ENCODE results near the gene RNU1-4.
"Not testable (repeated sequence)": the region's sequence is repeated elsewhere in the genome, so short reads cannot be mapped to it uniquely, and the experiment has no call there.

The RNU1-4 gene

DNA sequence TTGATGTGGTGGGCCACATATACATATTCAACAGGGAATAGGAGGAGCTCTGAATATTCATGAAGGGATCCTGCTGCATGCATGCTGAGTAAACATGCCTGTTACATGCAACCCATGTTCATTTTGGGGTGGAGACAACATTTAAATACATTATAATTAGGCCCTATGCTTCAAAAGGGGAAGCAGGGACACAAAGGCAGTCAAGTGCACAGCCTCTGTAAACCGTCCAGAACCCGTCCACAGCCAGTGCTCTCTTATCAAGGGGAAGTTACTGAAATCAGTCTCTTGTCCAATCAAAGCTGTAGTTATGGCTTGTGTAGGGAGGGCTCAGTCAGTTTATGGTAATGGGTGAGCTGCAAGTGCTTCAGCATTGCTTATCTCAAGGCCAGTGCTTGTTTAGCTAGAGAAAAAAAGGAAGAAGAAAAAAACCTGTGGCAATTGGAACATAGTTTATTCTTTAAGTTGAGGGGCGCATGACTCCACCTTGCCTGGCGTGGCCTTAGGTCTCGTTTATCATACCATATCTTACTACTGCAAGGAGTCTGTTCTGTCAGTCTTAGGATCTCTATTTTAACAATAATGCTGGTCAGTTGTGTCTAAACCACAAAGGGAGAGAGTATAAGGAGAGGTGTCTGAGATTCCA, 7.9 kb upstream of the RNU1-4 start:
- DNase-seq: not testable (repeated sequence)

DNA sequence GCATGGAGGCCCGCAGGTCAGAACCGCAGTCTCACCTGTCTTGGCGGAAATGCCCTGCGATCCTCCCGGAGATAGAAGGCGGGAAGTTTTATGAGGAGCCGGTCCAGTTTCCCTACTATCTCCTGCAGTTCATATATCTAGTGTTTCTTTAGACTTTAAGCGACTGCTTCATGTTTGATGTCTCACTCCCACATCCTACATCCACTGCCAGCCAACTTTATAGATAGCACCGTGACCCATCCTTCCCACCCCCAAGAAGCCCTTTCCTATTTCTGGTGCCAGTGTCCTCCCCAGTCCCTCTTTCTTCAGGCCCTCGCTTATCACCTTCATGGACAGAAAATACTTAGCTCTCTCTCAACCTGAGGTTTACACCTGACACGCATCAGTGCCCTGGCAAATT, 914 bp downstream of the RNU1-4 start:
- not testable (repeated sequence) for DNase-seq

DNA sequence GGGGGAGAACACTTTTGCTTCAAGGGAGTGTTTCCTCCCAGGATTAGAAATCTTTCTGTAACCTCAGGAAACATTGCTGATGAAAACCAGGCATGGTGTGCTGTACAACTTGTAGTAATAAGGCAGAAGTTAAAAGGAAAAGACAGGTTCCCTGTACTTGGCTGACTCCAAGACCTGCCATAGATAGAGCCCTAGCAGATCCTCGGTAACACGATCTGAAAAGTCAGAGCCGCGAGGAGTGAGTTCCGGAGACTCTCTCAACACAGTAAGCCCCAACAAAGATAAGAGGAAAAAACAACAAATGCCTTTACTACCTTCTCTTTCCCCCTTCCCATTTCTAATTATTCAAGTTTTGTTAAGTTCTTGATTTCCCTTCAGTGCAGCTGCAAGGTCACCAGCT, 7.3 kb downstream of the RNU1-4 start:
- not testable (repeated sequence) for DNase-seq

DNA sequence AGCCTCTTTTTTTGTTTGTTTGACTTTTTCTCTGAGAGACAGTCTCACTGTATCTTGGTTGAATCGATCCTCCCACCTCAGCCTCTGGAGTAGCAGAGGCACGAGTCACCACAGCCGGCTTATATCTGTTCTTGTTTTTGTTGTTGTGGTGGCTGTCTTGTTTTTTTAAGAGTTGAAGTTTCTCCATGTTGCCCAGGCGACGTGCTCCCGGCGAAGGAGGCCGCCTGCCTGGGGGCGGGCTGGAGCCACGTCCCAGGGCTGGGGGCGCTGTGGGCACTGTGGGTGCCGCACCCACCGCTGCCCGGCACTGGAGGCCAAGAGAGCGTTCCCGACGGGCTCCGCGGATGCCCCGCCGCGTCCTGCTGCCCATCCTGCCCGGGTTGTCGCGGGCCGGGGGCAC, 8.4 kb downstream of the RNU1-4 start:
- DNase-seq: not testable (repeated sequence)

DNA sequence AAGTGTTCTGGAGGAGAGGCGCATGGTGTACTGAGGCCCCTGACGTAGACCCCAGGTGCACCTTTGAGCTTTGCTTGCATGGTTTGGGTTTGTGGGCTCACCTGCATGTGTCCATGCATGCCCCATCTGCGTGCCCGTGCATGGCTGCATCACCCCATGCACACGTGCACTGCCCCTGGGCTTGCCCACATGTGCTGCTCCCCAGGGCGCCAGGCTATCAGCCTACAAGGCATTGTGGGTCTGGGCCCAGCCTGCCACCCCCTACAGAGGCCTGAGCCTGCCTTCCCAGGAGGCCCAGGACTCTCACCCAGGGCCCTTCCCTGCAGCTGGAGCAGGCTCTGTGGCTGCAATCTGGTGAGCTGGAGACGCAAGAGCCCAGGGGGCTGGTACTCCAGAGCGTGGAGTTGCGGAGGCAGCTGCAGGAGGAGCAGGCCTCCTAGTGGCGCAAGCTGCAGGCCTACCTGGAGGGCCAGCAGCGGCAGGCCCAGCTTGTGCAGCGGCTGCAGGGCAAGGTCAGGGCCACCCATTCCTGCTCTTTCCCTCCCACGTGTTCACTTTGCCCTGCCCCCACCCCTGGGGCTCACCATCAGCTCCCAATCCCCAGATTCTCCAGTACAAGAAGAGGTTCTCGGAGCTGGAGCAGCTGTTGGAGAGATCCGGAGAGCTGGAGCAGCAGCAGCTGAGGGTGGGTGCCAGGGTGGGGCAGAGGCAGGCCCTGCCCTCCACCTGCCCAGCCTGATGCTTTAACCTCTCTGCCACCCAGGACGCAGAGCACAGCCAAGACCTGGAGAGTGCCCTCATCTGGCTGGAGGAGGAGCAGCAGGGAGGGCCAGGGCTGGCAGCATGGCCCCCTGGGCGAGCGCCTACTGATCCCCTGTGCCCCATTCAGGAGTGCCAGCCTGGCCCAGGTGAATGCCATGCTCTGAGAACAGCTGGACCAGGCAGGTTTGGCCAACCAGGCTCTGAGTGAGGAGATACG, 9.9 kb downstream of the RNU1-4 start:
- not testable (repeated sequence) for DNase-seq

DNA sequence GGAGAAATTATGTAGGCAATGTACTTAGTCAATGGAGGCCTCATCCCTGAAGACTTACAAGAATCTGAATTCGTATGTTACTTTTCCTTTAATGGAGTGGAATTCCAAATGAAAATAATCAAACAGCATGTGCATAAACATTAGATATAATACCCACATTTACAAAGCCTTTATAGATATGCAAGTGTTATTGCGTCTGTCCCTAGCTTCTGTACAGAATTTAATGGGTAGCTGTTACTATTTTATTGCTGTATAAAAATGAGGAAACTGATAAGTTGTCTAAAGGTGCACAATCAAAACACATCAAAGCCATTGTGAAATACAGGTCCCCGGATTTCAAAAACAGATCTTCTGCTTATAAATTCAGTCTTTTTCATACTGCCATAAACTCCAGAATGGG, 12.5 kb downstream of the RNU1-4 start:
- not testable (repeated sequence) for DNase-seq

DNA sequence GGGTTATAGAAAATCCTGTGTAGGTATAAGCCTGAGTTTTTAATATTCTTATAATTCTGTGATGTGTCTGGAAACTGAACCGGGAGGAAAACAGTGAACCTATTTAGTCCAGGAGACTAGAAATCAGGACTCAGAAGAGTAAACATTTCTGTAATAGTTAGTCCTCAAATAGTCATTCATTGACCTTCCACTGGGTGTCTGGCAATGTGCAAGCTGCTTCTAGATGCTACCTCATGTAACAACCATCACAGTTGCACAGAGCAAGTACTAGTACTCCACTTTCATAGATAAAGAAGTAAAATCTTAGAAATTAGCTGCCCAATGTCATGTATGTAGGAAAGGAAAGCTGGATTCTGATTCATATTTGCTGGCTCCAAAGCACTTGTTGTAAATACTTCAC, 15.1 kb downstream of the RNU1-4 start:
- DNase-seq: not testable (repeated sequence)

DNA sequence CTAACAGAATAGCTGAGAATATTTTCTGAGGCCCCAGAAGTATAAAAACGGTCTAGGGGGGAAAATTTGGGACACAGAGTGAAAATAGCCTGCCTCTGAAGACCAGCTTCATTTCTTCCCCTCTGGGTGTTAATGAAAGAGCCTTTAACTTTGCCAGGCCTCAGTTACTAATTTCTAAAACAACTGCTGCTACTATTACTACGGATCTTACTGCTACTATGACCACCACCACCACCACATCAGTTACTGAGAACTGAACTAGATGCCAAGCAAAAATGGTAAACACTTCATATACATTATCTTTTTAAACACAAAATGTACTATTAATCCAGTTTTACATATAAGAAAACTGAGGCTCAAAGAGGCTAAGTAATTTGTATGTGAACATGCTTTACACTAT, 15.6 kb downstream of the RNU1-4 start:
- DNase-seq: not testable (repeated sequence)

DNA sequence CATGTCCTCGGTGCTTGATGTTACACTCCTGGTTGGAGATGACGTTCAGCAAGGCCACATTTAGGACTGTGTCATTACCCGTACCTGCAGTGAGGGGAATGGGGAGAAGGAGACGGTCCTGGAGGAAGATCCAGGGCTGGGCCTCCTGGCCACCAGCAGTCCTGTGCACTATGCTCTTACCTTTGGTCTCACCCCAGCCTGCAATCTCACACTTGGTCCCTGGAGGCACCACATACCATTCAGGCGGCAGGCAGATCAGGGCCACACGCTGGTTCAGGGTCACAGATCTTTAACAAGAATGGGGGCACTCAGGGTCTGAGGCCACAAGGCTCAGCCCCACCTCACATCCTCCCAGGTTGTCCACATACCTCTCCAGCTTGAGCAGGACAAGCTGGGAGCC, 17.3 kb downstream of the RNU1-4 start:
- not testable (repeated sequence) for DNase-seq

DNA sequence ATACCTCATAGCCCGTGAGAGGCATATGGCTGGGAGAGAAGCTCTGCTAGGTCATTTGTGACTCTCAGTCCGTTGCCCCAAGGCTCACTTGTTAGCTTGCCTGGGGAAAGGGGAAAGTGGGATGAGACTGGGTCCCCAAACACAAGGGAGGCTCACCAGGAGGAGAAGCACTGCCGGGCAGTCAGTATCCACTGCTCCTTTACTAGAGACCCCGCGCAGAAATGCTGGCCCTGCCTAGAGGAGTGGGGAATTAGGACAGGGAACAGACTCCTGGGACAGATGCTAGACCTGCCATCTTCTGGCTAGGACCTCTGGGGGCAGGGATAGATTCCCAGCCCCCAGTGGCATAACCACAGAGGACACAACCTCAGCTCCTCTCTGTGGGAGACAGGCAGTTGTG, 17.7 kb downstream of the RNU1-4 start:
- DNase-seq: not testable (repeated sequence)

DNA sequence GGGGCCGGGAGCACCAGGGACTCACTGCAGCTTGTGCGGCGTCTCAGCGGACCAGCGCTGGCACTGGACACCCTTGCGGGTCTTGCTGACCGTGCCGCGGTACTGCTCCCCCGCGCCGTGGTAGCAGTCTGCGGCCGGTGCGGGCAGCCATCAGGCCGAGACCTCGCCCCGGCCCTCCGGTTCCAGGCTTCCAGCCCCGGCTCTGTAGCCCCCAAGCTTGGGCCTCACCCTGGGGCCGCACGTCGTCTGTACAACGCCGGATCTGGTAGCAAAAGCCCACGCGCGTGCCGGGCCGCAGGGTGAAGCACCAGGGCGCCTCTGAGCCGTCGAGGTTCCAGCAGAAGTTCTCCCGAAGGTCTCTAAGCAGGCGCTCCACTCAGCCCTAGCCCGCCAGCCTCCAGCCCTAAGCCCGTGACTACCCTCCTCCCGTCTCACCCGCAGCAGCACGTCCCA, 18.8 kb downstream of the RNU1-4 start:
- not testable (repeated sequence) for DNase-seq

DNA sequence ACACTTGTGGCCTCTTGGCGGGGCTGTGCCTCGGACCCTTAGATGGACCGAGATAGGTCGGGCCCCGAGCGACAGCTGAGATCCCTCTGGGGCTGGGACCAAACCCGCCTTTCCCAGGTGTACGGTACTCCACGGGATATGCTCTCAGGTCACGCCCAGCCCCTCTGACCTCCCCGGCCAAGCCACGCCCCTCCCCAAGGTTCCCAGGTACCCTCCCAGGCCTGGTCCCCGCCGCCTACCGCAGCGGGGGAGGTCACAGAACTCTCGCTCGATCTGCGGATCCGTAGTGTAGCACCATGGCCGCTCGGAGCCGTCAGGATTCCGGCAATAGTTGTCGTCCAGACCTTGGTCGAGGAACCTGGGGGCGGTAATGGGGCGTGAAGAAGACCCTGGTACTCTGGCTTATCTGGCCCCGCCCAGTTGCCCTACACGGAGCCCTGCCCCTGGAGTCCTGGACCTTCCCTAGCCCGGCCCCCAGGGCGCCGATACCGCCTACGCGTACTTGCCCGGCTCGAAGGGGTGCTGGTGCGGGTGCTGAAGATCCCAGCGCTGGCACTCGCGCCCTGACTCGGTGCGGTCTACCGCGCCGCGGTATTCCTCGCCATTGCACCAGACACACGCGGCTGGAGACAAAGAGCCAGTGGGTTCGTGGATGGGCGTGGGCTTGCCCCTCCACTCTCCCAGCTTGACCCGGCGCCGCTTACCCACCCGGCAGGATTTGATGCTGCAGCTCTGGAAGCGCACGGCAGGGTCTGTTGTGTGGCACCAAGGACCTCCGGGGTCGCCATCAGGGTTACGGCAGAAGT, 19.5 kb downstream of the RNU1-4 start:
- not testable (repeated sequence) for DNase-seq

DNA sequence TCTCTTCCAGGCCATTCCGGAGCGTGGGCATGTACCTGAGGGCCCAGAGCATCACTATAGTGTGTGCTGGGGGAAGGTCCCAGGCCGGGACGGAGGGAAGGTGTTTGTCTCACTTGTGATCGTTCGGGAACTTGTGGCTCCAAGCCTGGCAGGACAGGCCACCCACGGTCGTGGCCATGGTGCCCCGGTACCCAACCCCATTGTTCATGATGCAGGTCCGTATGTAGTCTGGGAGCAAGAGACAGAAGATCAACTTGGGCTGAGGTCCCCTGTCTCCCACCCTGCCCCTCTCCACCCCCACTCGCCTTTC, 20.1 kb downstream of the RNU1-4 start:
- not testable (repeated sequence) for DNase-seq

DNA sequence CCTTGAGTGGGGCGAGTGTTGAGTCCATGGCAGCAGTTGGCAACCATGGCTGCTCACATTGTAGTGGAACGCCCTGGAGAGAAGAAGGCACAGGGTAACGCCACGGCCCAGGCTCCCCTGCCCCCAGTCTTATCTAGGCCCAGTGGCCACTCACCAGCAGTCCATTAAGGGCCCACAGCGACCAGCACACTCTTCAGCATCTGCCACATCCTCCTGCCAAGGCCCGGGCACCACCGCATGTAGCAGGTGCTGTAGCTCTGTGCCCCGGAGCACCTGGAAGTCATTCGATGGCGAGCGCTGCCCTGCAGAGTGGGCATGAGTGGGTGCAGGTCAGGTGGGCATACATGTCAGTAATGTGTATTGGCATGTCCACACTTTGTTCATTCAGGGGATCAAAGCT, 20.5 kb downstream of the RNU1-4 start:
- not testable (repeated sequence) for DNase-seq

DNA sequence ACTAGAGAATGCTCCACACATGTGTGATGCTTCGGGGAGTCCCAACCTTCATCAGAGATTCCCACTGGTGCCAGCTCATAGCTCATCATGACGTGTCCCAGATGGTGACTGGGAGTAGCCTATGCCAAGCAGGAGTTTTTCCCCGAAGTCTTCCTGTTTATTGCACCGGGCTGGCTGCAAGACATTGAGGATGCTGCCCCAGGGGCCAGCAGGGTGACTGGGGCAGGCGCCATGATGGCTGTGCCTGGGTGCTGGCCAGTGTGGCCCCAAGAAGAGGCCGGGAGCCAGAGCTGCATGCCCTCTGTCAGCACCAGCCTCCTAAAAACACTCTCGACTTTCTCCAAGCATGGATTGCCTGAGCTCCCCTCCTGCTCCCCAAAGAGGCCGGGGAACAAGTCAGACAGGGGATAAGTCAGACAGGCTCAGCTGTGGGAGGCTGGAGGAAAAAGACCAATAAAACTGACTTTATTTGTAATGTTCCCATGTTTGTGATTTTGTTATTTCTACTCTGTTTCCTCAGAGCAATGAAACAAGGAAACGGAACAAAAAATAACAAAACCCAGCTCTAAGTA, 24.0 kb downstream of the RNU1-4 start:
- not testable (repeated sequence) for DNase-seq

DNA sequence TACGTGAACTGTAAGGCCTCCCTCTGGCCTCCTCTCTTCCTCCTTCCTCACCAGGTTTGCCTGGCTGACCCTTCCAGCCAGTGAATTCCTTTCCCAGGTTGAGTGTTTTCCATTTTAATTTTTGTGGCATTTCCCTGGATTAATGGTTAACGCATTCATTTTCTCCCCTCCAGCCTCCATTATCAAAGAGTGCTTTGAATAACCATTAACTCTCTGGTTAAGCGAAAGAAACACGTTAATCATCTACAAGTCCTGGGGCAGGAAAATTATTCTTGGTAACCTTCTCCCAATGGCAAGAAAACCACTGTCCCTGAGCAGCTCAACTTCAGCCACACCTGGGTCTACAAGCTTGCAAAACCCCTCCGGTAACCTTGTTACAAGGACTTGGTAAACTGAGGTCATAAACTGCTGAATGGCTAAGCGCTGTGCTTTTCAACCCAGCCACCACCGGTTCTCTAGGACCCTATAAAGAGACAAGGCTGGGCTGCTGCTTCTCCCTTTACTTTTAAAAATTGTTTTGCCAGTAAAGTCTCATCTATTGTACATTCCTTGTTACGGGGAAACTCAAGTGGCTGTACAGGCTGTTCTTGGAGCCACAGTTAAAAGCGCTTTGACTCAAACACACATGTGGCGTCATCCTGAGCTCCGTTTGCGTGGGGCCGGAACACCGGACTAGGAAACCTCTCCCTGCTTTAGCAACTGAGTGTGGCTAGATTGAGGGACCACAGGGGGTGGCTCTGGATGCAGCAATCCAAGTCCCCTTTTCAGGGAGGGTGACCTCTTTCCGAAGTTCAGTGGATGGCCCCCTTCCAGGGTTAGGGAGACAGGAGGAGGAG, 24.7 kb downstream of the RNU1-4 start:
- not testable (repeated sequence) for DNase-seq

DNA sequence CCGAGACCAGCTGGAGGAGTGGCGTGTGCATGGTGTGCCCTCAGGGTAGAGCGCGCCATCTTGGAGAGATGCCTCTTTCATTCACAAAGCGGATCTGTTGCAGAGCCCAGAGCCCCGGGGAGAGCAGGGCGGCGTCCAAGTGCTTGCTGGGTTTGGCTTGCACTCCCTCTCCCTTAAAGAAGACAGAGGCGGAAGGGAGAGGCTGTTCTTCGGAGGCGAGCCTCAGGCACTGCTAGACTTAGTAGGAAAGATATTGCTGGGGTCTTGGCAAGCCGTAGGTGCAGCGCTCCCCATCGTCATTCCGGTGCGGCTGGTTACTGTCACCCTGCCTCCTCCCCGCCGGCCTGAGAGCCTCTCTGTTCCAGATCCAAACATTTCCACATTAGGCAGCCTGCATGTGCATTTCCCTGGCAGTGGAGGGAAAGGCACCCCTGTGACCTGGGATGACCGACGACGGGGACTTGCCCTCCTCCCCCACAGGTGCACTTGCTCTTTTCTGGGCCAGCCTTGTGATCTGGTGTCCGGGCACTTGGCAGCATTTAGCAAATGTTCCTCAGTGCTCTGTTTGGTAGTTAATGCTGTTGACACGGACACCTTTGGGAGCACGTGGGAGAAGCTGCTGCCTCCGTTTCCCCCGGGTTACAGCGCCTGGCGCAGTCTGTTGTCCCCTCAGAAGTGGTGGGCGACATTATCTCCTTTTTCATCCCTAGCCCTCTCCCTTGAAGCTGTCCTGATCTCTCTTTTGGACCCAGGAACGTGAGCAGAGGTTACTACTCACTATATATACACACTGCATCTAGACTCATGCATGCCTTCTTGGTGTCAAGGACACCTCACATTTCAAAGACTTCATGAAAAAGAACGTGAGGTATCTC, 25.7 kb downstream of the RNU1-4 start:
- not testable (repeated sequence) for DNase-seq

DNA sequence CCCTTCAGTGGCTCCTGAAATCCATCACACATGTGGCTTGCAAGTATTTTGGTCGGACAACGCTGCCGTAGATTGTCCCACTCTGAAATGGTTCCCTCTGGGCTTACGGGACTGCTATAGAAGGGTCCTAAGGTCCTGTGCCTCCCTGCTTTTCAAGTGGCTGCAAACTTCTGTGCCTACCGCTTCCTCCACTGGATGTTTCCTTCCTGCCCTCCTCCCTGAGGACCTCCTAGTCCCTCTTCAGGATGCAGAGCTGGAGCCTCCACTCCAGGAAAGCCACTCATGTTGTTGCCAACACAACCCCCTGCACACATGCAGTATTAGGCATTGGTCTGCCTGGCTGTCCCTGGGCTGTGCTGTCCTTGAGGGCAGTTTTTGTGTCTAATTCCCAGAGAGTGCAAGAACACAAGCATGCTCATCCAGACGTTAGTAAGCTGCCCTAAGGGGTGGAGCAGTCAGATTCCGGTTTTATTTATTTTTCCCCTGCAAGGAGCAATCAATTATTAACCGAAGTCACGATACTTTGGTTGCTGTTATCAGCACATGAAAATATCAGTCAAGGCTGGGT, 26.5 kb downstream of the RNU1-4 start:
- DNase-seq: not testable (repeated sequence)

DNA sequence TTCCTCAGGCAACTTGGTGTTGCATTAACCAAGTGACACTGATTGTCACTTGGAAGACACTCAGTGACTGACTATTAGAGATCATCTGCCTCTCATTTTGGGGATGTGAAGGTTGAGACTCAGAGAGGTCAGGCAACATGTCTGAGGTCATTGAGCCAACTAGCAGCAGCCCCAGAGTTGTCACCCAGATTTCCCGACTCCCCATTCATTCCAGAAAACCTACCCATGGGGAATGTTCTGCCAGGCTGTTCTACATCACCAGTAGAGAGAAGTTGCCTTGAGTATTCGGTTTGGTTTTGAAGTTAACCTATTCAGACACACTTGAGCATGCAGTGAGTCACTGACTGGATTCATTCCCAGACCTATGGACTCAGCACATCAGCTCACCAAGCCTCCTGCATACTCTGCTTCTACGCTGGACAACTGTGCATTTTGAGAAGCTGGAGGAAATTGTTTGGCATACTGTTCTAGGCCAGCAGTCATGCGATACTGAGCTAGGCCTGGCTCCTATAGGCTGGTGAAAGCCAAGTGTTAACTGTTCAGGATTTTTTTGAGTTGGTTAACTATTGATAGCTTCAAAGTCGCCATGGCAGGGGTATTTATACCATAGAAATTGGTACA, 29.9 kb downstream of the RNU1-4 start:
- DNase-seq: not testable (repeated sequence)

DNA sequence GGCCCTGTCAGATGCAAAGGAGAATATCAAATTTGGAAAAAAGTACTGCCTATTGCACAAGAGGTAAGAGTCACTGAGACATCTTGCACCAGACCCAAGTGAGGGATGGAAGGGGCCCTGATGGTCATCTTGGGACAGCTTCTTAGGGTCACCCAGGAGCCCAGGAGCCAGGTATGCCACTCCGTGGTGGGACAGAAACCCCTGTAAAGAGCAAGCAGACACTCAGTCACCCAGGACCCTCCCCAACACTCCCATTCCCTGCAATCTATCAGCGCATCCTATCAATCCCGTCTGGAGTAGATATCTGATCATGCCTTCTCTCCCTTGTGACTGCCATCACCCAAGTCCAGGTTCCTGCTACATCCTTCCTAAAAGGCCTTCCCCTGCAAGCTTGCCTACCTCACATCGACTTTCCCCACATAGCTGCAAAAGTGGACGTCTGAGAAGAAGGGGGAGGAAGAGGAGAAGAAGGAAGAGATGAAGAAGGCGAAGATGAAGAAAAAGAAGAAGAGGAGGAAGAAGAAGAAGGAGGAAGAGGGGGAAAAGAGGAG, 30.7 kb downstream of the RNU1-4 start:
- DNase-seq: not testable (repeated sequence)

Data from stimulated activated CD4-positive, alpha-beta T cell treated with anti-CD3 and anti-CD28 coated beads, Interleukin-1b, Interleukin-23, amount 100 ng/mL, for 48 hours (primary cell).